Panc1 (cell line): ENCODE measurements around the gene TM2D3. TPM values are rescaled to one million over a fixed set of nuclear protein-coding genes. Genes with fewer than 3 reads are reported as not detected.
A peak's percentile ranks its signal among the peaks of the same experiment; 100 is the strongest.

Experiments
- ATAC-seq: fragments of 200-7000 bp; cut with Tn5 transposase; 2 replicates; pipeline ENCODE4 v1.9.1; 2020; ENCODE audit warnings: mild to moderate bottlenecking, moderate library complexity
- BruUV-seq: library from RNA; stranded (reverse); fragments of 400-500 nt; replicated peaks from 2 replicates; lab custom pipeline; 2021; lab: Mats Ljungman, UMichigan
- CTCF ChIA-PET: fragments of 300-600 bp; sonication (Branson Sonifier 250); formaldehyde crosslinking; loops from one replicate; lab custom pipeline; 2022; ENCODE audit warnings: antibody characterized with exemption; lab: Charles Lee
- POLR2A ChIA-PET: fragments of 300-600 bp; sonication (Branson Sonifier 250); formaldehyde crosslinking; loops from one replicate; lab custom pipeline; 2022; ENCODE audit warnings: antibody characterized with exemption; lab: Charles Lee
- DNase-seq: peaks from one replicate; pipeline ENCODE4 v3.0.0-alpha.2; 2010; ENCODE audit warnings: low read depth, low spot score
- H3K27ac ChIP-seq: 2 replicates; pipeline ENCODE4 v1.5.1; 2011; ENCODE audit warnings: mild to moderate bottlenecking, low read length, inconsistent platforms
- H3K27me3 ChIP-seq: fragments of 200-500 bp; sonication (Bioruptor generic); 2 replicates; pipeline ENCODE4 v1.6.0; 2014; ENCODE audit warnings: low read length, inconsistent platforms; ENCODE audit not compliant: control insufficient read depth, insufficient read depth
- H3K36me3 ChIP-seq: fragments of 200-500 bp; sonication (Bioruptor generic); 2 replicates; pipeline ENCODE4 v1.5.1; 2014; ENCODE audit warnings: inconsistent platforms, mild to moderate bottlenecking, low read length, moderate library complexity; ENCODE audit not compliant: control insufficient read depth, insufficient read depth
- H3K4me1 ChIP-seq: 2 replicates; pipeline ENCODE4 v1.5.1; 2011; ENCODE audit warnings: inconsistent platforms, mild to moderate bottlenecking, low read length, moderate library complexity; ENCODE audit not compliant: control insufficient read depth, insufficient read depth
- H3K4me3 ChIP-seq, 2 experiments: 2 replicates each; pipeline ENCODE4 v1.5.1; 2011 to 2012; ENCODE audit warnings: low read depth in 2 of 2, low read length in 2 of 2, mild to moderate bottlenecking in 2 of 2, inconsistent platforms in 1 of 2, moderate library complexity in 1 of 2
- H3K9me3 ChIP-seq: fragments of 200-500 bp; sonication (Bioruptor generic); 2 replicates; pipeline ENCODE4 v1.5.1; 2014; ENCODE audit warnings: low read depth, mild to moderate bottlenecking, inconsistent platforms, low read length, moderate library complexity; ENCODE audit not compliant: control insufficient read depth, insufficient read depth
- CTCF ChIP-seq: fragments of 450-650 bp; IDR thresholded peaks from 2 replicates; pipeline ENCODE4 v1.5.1; 2017; ENCODE audit warnings: mild to moderate bottlenecking
- POLR2AphosphoS5 ChIP-seq: IDR thresholded peaks from 2 replicates; pipeline ENCODE4 v1.6.1; 2012; ENCODE audit warnings: mild to moderate bottlenecking, low read depth, low read length, moderate library complexity
- REST ChIP-seq, 2 experiments: IDR thresholded peaks; 2 replicates each; pipeline ENCODE4 v1.6.1; 2011 to 2012; ENCODE audit warnings: low read depth in 2 of 2, control low read depth in 1 of 2, low read length in 1 of 2, mild to moderate bottlenecking in 1 of 2, moderate library complexity in 1 of 2; ENCODE audit not compliant: insufficient read depth in 1 of 2
- SIN3A ChIP-seq: IDR thresholded peaks from 2 replicates; pipeline ENCODE4 v1.6.1; 2012; ENCODE audit warnings: low read depth, mild to moderate bottlenecking, low read length, moderate library complexity, borderline replicate concordance; ENCODE audit not compliant: insufficient read depth
- TCF7L2 ChIP-seq: IDR thresholded peaks from 2 replicates; pipeline ENCODE4 v1.6.1; 2011; ENCODE audit warnings: mild to moderate bottlenecking, low read depth, low read length, inconsistent platforms
- in situ Hi-C: cut with HindIII; loops from 2 replicates; pipeline ENCODE4 v1.10.0; 2016; ENCODE audit warnings: low sequenced_read_pairs, low pct_unique_long_range_greater_than_20kb
- intact Hi-C: fragments of 100-400 bp; cut with micrococcal nuclease; formaldehyde crosslinking; loops from one replicate; pipeline ENCODE4 v1.10.0; 2022; ENCODE audit not compliant: unreplicated experiment
- total RNA-seq: library from RNA; stranded (reverse); gene quantifications from one replicate; pipeline ENCODE4 v1.2.1, GENCODE V29; 2021; ENCODE audit not compliant: unreplicated experiment

Gene TM2D3
- total RNA-seq, 1 experiment from 2014 or later = 53.4 TPM

GRCh38 chr15:101651554-101652097, 555 bp downstream of the TM2D3 start:
- CTCF ChIA-PET = no interaction called here
- BruUV-seq = no TSS peak
- in situ Hi-C loops = no loop called here

GRCh38 chr15:101650145-101650544, 2.0 kb downstream of the TM2D3 start:
- Histone ChIP-seq H3K4me3 (no peak overlapping the region), H3K36me3 (peaks cover 34% of the 10 kb centered on the region), H3K9me3 (no peaks in the 10 kb centered on the region), H3K4me1 (peaks cover 20% of the 10 kb centered on the region), H3K27me3 (no peaks in the 10 kb centered on the region), H3K27ac (no peak overlapping the region)
- in situ Hi-C loops (no loop called here), intact Hi-C loops (no loop called here)
- DNase-seq (no peak), ATAC-seq (no peak)
- BruUV-seq = no TSS peak
- TF ChIP-seq CTCF = no peak
- no peak for TF ChIP-seq REST (IDR thresholded peaks at IDR 0.05; ENCODE audit: insufficient read depth in 1 of 2, low read depth in 2 of 2, low read length in 1 of 2)
- ChIA-PET CTCF (no interaction called here), POLR2A (no interaction called here)

More at GRCh38 chr15:101651554-101652097, 555 bp downstream of the TM2D3 start:
- DNase-seq (no peak), ATAC-seq (peak; percentile 77)
- TF ChIP-seq CTCF (no peak), TCF7L2 (no peak), SIN3A (no peak; the same call in 1 of the 2 replicates), POLR2AphosphoS5 (no peak), REST (IDR thresholded peaks at IDR 0.05; ENCODE audit: insufficient read depth in 1 of 2, low read depth in 2 of 2, low read length in 1 of 2) (no peak)
- H3K27me3 ChIP-seq = no peaks in the 10 kb centered on the region
- peaks cover 20% of the 10 kb centered on the region for H3K4me1 ChIP-seq
- H3K36me3 ChIP-seq = peaks cover 20% of the 10 kb centered on the region
- H3K9me3 ChIP-seq = no peaks in the 10 kb centered on the region
- peak overlapping the region; percentile 89 for H3K27ac ChIP-seq
- intact Hi-C loops = no loop called here
- POLR2A ChIA-PET = no interaction called here
- peak overlapping the region; percentile 70 to 84 for H3K4me3 ChIP-seq
